ENCODE measurements around the gene SIAH1.
A peak's percentile ranks its signal among the peaks of the same experiment; 100 is the strongest.

Gene SIAH1

DNA sequence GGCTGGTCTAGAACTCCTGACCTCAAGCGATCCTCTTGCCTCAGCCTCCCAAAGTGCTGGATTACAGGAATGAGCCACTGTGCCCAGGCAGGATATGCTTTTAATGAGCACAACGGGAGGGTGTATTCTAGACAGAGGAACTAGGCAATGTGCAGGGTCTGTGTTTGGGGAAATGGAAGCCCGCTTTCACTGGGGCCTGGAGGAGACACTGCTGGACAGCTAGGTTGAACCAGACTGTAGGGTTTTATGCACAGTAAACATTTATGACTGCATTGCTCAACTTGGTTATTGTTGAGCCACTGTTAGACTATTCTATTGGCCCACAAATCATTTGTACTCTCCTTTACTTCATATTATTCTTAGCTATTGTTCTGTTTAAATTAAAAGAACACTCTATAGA, 10.2 kb upstream of the SIAH1 start:
- H3K27ac ChIP-seq: no peak overlapping the region
- H3K9me3 ChIP-seq: no peaks in the 10 kb centered on the region
- TF ChIP-seq, protein P1, sequence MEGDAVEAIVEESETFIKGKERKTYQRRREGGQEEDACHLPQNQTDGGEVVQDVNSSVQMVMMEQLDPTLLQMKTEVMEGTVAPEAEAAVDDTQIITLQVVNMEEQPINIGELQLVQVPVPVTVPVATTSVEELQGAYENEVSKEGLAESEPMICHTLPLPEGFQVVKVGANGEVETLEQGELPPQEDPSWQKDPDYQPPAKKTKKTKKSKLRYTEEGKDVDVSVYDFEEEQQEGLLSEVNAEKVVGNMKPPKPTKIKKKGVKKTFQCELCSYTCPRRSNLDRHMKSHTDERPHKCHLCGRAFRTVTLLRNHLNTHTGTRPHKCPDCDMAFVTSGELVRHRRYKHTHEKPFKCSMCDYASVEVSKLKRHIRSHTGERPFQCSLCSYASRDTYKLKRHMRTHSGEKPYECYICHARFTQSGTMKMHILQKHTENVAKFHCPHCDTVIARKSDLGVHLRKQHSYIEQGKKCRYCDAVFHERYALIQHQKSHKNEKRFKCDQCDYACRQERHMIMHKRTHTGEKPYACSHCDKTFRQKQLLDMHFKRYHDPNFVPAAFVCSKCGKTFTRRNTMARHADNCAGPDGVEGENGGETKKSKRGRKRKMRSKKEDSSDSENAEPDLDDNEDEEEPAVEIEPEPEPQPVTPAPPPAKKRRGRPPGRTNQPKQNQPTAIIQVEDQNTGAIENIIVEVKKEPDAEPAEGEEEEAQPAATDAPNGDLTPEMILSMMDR (IDR thresholded peaks at IDR 0.05): no peak
- no peaks in the 10 kb centered on the region for H3K36me3 ChIP-seq
- H3K27me3 ChIP-seq: no peaks in the 10 kb centered on the region
- H3K4me1 ChIP-seq: no peaks in the 10 kb centered on the region
- intact Hi-C loops (cut with DNase I; ENCODE audit: low total_unique reads): no loop called here
- H3K4me3 ChIP-seq: no peak overlapping the region
- peak in 1 of 2 donors; percentile 54 for DNase-seq

DNA sequence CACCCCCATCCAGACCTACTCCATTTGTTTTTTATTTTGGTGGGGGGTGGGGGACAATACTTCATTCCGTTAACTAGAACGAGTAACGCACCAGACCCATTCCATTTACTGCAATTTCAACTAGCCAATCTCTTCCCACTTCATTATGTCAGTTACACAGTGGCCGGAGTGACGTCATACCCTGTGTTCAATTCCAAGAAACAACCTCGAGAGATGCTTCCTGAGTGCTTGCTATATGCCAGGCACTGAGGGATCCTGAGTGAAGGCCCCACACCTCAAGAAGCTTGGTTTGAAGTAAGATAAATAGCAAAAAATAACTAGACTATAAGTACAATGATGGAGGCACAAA, 9.1 kb upstream of the SIAH1 start:
- intact Hi-C loops (cut with DNase I; ENCODE audit: low total_unique reads): no loop called here

DNA sequence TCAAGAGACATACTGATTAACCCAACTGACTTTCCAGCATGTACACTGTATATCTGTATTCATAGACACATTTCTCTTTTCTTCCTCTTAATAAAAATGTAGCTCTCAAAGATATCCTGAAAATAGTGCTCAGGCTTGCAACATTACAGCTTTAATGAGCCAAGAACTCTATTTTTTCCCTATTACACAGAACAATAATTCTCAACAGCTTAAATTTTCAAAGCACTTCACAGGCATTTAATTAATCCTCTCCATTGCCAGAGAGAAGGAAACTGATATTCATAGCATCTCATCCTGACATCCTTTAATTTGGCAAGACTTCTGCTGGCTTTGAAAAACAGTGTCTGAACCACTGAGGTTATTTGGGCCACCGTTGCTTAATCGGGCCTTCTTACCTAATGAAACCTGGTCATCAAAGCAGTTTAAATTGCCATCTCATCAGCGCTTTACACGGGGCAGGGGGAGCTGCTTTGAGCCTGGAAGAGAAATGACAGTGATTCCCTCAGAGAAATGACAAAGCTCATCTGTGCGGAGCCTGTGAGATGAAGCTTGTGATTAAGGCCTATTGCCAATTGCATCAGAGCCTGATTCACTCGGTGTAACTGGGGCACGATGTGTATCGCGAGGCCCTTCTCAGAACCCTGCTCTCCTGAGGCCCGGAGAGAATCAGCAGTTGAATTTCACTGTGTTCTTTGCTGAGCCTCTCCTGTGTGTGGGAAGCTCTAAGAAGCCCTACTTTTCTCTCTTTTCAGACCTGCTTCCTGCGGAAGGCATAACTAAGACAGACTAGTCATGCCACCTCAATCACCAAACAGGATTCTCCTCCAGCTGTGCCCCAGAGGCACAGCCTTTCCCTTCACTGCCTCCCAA, 8.5 kb upstream of the SIAH1 start:
- Histone ChIP-seq H3K4me3 (no peak overlapping the region), H3K36me3 (no peaks in the 10 kb centered on the region), H3K4me1 (no peaks in the 10 kb centered on the region), H3K27me3 (no peaks in the 10 kb centered on the region), H3K27ac (no peak overlapping the region), H3K9me3 (no peaks in the 10 kb centered on the region)
- TF ChIP-seq, protein P1 (IDR thresholded peaks at IDR 0.05): no peak
- DNase-seq: peak; percentile 72 to 74
- intact Hi-C loops (cut with DNase I; ENCODE audit: low total_unique reads): no loop called here

More for the DNA sequence above, 9.1 kb upstream of the SIAH1 start:
- H3K4me3 ChIP-seq: no peak overlapping the region
- no peaks in the 10 kb centered on the region for H3K4me1 ChIP-seq
- no peak for DNase-seq
- H3K9me3 ChIP-seq: no peaks in the 10 kb centered on the region
- H3K36me3 ChIP-seq: no peaks in the 10 kb centered on the region
- no peak overlapping the region for H3K27ac ChIP-seq
- TF ChIP-seq, protein P1 (IDR thresholded peaks at IDR 0.05): no peak
- H3K27me3 ChIP-seq: no peaks in the 10 kb centered on the region

DNA sequence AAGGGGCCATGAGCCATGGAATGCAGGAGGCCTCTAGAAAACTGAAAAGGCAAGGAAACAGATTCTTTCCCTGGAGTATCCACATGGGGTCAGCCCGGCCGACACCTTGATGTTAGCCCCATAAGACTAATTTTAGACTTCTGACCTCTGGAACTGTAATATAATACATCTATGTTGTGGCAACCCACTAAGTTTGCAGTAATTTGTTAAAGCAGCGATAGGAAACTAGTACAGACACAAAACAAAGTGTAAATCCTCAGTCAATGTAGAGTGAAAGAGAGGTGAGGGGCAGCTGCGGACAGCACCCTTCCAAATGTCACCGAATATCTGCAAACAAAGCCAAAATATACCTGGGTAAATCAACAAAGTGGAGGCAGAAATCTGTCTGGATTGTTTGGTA, 7.2 kb upstream of the SIAH1 start:
- DNase-seq: no peak
- Histone ChIP-seq H3K27ac (no peak overlapping the region), H3K4me1 (peaks cover 0 to 5% (median 1%) of the 10 kb centered on the region in 4 donors), H3K9me3 (no peaks in the 10 kb centered on the region), H3K36me3 (no peaks in the 10 kb centered on the region), H3K4me3 (no peak overlapping the region), H3K27me3 (no peaks in the 10 kb centered on the region)
- TF ChIP-seq, protein P1 (IDR thresholded peaks at IDR 0.05): no peak
- intact Hi-C loops (cut with DNase I; ENCODE audit: low total_unique reads): no loop called here

DNA sequence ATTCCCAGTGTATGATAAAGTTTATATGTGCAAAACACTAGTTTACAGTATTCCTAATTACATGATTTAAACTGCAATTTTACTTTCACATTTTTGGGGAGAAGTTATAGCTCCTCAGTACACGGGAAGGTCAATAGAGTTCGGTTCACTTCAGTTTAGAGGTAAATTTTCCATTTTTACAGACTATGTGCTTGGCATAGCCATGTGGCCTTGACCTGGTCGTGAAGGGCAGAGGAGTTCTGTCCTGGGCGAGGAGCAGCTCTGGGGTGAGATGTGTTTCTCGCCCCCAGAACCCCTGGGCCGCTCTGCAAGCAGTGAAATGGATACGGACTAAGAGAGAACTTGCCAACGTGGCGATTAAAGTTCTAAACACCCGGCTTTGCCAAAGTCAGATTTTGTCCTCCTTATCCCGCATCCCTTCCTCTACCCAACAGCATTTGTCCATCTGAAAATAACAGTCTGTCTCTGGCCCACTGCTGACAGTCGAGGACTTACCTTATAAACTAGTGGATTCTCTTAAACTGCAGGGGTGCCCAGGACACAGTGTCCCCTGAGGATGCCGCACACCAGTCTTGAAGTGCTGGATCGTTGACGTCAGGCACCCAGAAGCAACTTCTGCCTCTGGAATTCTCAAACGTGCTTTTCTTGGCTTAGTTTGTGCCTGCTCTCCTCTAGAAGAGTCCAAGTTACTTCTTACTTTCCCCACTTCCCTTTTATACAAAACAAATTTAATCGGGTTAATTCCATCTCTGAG, 1.5 kb upstream of the SIAH1 start:
- peak overlapping the region; percentile 88 to 89 for H3K4me3 ChIP-seq
- intact Hi-C loops (cut with DNase I; ENCODE audit: low total_unique reads): no loop called here

More for the DNA sequence above, 1.5 kb upstream of the SIAH1 start:
- Histone ChIP-seq H3K4me1 (peaks cover 0 to 37% (median 21%) of the 10 kb centered on the region in 4 donors), H3K27ac (peak overlapping the region; percentile 93 to 100), H3K27me3 (no peaks in the 10 kb centered on the region), H3K36me3 (no peaks in the 10 kb centered on the region), H3K9me3 (no peaks in the 10 kb centered on the region)
- TF ChIP-seq, protein P1 (IDR thresholded peaks at IDR 0.05): no peak
- peak; percentile 63 to 91 for DNase-seq

Data from tibial artery (tissue), 4 donors.